GM18951 (cell line): ENCODE results near the gene PLCH2.

Source experiments
- POLR2A ChIP-seq: IDR thresholded peaks from 4 replicates; pipeline ENCODE4 v1.6.1; 2011; ENCODE audit warnings: mild to moderate bottlenecking; ENCODE audit not compliant: insufficient read length, insufficient read depth; ENCODE audit errors: extremely low read depth
- in situ Hi-C: fragments of 300-500 bp; cut with MboI; formaldehyde crosslinking; loops from one replicate; pipeline ENCODE4 v1.12.0; 2022; ENCODE audit warnings: low sequenced_read_pairs, mixed read lengths, inconsistent platforms; ENCODE audit not compliant: unreplicated experiment

The PLCH2 gene

GRCh38 chr1:2522230-2522629 is 46.1 kb downstream of the PLCH2 start:
- TF ChIP-seq POLR2A, result no peak
- in situ Hi-C loops, result no loop called here

DNA sequence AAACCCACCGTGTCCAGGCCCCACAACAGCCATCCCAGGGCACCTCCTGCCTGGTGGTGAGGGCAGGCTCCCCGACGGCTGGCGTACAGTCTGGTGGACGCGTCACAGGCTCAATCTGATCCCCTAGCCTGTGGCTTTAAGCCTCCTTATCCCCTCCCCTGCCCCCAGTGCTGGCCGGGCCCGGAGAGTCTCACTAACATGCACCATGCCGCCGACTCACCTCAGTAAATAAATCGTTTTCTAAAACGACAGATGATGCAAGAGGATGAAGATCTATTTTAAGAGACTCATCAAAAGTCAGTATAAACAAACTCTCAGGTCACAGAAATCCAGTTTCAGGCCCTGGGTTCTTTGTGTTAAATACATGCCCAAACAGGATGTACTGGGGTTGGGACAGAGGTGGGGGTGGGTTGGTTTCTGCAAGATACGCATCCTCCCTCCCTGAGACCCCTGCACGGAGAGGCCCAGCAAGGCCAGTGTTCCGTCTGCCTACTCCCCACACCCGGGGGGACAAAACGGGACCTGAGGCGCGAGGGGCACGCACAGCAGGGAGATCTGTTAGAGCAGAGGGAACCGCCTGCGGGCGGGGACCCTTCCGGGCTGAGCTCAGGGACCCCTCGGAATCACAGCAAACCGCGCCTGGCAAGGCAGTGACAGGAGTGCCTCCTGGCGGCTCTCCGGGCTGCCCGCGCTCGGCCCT is 47.3 kb downstream of the PLCH2 start:
- no peak for TF ChIP-seq POLR2A
- in situ Hi-C loops, result no loop called here

GRCh38 chr1:2523891-2524609 is 48.0 kb downstream of the PLCH2 start:
- no peak for TF ChIP-seq POLR2A
- in situ Hi-C loops, result no loop called here

GRCh38 chr1:2525572-2525919 is 49.5 kb downstream of the PLCH2 start:
- in situ Hi-C loops, result loop anchor here (25.0 kb wide), 1 partner anchor 113 kb away; the partner anchor contains the start of gene PEX10
- no peak for TF ChIP-seq POLR2A

GRCh38 chr1:2525920-2526823 is 50.1 kb downstream of the PLCH2 start, which contains the start of gene PANK4:
TSS of gene PANK4 (minus strand) at chr1:2526596. CDS start at chr1:2526587, 9 bp downstream.
- in situ Hi-C loops, result loop anchor here (25.0 kb wide), 1 partner anchor 114 kb away; the partner anchor contains the start of gene PEX10
- TF ChIP-seq POLR2A, result peak; percentile 79

- in situ Hi-C loops, result loop anchor here (25.0 kb wide), 1 partner anchor 115 kb away; the partner anchor contains the start of gene PEX10
These were observed 50.9 kb downstream of the PLCH2 start for GRCh38 chr1:2526824-2527555.

GRCh38 chr1:2527556-2527860 is 51.4 kb downstream of the PLCH2 start:
- in situ Hi-C loops, result loop anchor here (25.0 kb wide), 1 partner anchor 115 kb away; the partner anchor contains the start of gene PEX10
- no peak for TF ChIP-seq POLR2A

More at GRCh38 chr1:2526824-2527555, 50.9 kb downstream of the PLCH2 start:
- no peak for TF ChIP-seq POLR2A

DNA sequence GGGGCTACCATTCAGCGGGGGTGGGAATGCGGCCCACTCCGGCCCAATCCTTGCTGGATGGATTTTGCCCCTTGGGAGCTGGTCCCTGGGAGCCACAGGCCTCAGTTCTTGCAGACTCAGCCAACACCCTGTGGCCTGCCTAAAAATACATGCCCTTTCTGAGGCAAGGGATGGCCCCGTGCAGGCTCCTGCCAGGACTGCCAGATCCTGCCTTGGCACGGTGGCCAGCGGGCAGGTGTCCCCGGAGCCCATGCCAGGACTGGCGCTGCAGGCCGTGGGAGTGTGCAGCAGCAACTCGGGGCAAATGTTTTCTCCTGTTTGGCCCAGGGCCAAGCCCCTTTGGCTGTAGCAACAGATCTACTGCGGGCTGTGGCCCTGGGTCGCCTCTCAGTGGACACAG is 51.9 kb downstream of the PLCH2 start:
- no peak for TF ChIP-seq POLR2A
- in situ Hi-C loops, result loop anchor here (25.0 kb wide), 1 partner anchor 116 kb away; the partner anchor contains the start of gene PEX10

DNA sequence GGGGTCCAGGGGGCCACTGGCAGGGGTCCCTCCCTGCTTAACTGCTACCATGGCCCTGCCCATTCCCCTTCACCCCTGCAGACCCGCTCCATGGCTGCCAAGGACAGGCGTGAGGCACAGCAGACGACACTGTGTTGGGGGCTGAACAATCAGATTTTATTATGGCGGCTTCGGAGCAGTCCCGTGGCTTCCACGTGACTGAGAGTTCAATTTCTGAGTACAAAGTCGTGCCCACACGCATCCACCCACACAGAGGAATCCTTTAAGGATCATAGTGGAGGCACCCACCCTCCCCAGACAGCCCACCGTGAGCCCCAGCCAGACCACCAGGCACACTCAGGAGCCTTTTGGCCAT is 52.5 kb downstream of the PLCH2 start:
- TF ChIP-seq POLR2A, result no peak
- in situ Hi-C loops, result loop anchor here (25.0 kb wide), 1 partner anchor 116 kb away; the partner anchor contains the start of gene PEX10

GRCh38 chr1:2528966-2529783 is 53.1 kb downstream of the PLCH2 start:
- TF ChIP-seq POLR2A, result no peak
- in situ Hi-C loops, result loop anchor here (25.0 kb wide), 1 partner anchor 117 kb away; the partner anchor contains the start of gene PEX10

- in situ Hi-C loops, result loop anchor here (25.0 kb wide), 1 partner anchor 118 kb away; the partner anchor contains the start of gene PEX10
These were observed 53.9 kb downstream of the PLCH2 start, which contains the start of gene HES5 for GRCh38 chr1:2529784-2530512. TSS of gene HES5 (minus strand) at chr1:2530263. CDS start at chr1:2530164, 99 bp downstream.

More at GRCh38 chr1:2529784-2530512, 53.9 kb downstream of the PLCH2 start, which contains the start of gene HES5:
- peak; percentile 12 for TF ChIP-seq POLR2A
